ENCODE measurements around the gene IGFBP7.

DNA sequence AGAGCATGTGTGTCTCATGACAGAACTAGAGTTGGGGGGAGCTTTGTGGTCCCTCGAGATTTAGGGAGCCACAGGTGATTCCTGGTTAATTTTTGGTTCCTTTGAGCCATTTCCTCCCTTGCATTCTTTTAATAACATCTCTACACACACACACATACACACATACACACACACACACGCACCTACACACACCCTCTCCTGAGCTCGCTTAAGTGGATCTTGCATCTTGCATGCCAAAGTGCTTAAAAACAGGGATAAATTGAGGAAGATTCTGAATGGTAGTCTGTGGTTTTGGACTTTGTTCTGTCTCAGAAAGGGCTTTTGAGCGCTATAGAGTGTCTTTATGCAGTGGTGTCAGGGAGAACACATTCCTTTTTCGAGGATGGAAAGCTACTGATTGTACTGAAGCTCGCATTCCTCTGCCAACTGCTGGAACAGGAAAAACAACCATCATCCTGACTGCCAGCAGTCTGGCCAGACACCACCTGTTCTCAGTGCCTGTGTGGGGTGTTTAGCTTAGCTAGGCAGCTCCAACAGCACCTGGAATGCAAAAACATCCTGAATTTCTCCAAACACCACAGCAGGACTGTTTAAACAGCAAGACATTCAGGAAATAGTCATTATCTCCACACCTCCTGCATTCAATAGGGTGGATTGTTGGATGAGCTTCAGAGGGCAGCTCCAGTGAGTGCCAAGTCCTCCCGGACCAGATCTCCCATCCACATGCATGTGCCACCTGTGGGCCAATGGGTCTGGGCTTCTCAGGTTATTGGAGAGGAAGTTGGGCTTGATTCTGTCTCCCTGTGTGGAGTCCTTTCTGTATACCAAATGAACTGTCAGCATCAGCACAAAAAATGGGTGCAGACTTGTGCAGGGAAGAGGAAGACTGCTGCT is 21.9 kb upstream of the IGFBP7 start:
- no peak for TF ChIP-seq POLR2A (IDR thresholded peaks at IDR 0.05; ENCODE audit: extremely low read depth, insufficient read length)
- TF ChIP-seq CTCF (IDR thresholded peaks at IDR 0.05; ENCODE audit: low read depth, low read length): no peak
- TF ChIP-seq, protein P1, sequence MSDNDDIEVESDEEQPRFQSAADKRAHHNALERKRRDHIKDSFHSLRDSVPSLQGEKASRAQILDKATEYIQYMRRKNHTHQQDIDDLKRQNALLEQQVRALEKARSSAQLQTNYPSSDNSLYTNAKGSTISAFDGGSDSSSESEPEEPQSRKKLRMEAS (IDR thresholded peaks at IDR 0.05; ENCODE audit: low read depth, low read length): no peak
- no peak for TF ChIP-seq MYC (IDR thresholded peaks at IDR 0.05; ENCODE audit: low read depth, low read length)
